ENCODE data around the gene AQP5.

The AQP5 gene

DNA sequence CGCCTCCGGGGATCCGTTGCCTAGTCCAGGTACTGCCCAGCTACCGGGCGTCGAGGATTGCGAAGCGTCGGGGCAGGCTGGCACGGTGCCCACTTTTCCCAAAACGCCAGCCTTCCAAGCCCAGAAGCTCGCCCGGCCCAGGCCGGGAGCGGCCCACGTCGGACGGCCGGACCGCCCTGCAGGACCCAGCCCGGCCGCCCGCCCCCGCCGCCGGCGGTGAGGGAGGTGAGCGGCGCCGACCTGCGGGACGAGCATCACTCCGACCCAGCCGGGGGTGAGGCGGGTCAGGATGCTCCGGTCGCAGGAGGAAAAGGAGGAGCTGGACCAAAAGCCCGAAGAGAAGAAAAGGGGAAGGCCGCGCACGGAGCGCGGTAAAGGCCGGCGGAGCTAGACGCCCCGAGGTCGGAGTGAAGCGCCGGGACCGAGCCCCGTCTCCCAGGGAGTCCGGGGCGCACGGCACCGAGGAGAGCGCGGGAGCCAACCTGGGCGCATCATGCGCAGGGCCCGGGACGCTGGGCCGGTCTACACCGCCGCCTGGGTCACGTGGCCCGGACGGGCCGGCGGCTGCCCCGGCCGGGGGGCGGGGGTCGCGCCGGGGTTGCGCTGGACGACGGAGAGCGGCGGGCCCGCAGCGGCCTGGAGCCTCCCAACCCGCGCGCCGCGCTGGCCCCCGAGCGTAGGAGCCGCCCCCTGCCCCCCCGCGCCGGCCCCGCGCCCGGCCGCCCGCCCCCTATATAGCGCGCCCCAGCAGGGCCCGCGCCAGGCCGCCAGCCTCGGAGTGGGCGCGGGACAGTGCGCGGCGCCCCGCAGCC lies at the start of gene AQP5:
Gene AQP5 (plus strand): TSS at position 762 of the 812 bp plus-strand sequence. CDS start 146 bp downstream, outside the sequence.
- no peak for DNase-seq (ENCODE audit: low read depth in 2 of 3, low spot score in 1 of 3)

- DNase-seq (ENCODE audit: low read depth in 2 of 3, low spot score in 1 of 3): no peak
These were observed 49.1 kb upstream of the AQP5 start for GRCh38 chr12:49912345-49913255.

GRCh38 chr12:49916129-49916919 lies 45.3 kb upstream of the AQP5 start:
- no peak for DNase-seq (ENCODE audit: low read depth in 2 of 3, low spot score in 1 of 3)

DNA sequence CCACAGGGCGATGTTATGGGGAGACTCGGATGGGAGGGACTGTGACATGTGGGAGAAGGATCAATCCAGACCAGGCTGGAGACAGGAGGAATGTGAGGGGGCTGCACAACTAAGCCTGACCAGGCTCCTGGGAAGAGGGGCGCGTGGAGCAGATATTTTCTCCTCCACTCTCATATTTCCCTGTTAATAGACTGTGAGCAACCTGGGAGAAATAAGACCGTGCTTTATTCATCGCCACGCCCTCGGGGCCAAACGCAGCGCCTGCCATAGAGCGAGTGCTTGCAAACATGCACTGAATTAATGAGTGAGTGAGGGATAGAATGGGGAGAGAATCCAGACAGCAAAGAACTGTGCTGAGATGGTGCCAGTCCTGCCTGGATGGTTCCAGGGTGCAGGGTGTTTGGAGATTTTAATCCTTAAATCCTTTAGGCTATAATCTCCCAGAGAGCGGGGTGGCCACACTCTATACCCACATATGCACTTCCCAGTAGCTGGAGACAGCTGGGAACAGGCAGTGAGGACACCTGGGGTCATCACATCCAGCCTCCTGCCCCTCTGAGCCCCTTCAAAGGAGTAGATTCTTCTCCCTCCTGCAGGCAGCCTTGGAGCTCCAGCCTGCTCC lies 44.4 kb upstream of the AQP5 start:
- no peak for DNase-seq (ENCODE audit: low read depth in 2 of 3, low spot score in 1 of 3)

- no peak for DNase-seq (ENCODE audit: low read depth in 2 of 3, low spot score in 1 of 3)
These were observed 43.9 kb upstream of the AQP5 start for GRCh38 chr12:49917788-49918173.

DNA sequence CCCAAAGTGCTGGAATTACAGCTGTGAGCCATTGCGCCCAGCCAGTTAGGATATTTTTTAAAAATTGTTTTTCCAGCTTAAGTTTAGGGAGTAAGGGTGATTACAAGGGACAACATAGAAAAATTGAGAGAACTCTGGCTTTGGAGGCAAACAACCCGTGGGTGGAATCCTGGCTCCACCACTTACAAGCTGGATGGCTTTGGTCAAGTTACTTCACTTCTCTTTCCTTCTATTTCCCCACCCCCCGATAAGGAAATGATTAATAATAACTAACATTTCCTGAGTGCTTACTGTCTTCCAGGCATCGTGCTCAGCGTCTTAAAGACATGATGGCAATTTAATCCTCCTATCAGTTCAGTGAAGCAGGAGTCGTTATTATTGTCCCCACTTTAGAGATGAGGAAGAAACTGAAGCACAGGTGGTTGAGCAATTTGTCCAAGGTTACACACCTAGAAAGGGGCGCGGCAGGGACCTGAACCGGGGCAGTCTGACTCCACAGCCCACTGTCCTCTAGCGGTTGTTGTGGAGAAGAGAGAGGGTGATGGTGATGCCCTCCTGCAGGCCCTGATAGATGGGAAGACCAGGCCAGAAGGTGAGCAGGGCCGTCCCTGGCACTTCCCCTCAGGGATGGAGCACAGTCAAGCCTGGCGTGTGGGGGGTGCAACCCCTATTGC lies 41.3 kb upstream of the AQP5 start:
- DNase-seq (ENCODE audit: low read depth in 2 of 3, low spot score in 1 of 3): no peak

- no peak for DNase-seq (ENCODE audit: low read depth in 2 of 3, low spot score in 1 of 3)
These were observed 40.8 kb upstream of the AQP5 start for GRCh38 chr12:49920915-49921286.

- DNase-seq (ENCODE audit: low read depth in 2 of 3, low spot score in 1 of 3): no peak
These were observed 40.4 kb upstream of the AQP5 start for GRCh38 chr12:49921299-49921698.

- DNase-seq (ENCODE audit: low read depth in 2 of 3, low spot score in 1 of 3): no peak
These were observed 39.7 kb upstream of the AQP5 start for GRCh38 chr12:49921936-49922335.

- DNase-seq (ENCODE audit: low read depth in 2 of 3, low spot score in 1 of 3): no peak
These were observed 39.2 kb upstream of the AQP5 start for GRCh38 chr12:49922349-49923034.

DNA sequence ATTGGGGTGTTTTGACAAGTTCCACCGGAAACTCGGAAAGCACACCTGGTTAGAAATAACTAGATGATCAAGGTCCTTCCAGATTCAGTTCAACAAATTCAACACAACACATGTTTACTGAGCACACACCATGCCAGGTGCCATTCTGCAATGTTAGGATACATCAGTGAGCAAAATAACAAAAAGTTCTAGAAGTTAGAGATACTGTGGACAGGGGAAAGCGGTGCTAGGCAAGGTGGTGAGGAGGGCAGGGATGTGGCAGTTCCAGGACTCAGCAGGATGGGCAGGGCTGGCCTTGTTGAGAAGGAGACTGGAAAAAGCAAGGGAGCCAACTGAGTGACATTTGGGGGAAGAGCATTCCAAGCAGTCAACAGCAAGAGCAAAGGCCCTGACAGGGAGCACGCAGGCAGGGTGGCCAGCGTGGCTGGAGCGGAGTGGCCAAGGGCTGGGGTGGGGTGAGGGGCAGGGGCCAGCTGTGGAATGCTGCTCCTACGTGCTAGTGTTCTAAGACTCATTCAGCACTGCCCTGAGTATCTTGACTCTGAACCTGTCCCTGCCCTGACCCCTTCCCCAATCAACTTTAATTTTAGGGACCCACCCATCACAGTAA lies 38.5 kb upstream of the AQP5 start:
- DNase-seq (ENCODE audit: low read depth in 2 of 3, low spot score in 1 of 3): no peak

DNA sequence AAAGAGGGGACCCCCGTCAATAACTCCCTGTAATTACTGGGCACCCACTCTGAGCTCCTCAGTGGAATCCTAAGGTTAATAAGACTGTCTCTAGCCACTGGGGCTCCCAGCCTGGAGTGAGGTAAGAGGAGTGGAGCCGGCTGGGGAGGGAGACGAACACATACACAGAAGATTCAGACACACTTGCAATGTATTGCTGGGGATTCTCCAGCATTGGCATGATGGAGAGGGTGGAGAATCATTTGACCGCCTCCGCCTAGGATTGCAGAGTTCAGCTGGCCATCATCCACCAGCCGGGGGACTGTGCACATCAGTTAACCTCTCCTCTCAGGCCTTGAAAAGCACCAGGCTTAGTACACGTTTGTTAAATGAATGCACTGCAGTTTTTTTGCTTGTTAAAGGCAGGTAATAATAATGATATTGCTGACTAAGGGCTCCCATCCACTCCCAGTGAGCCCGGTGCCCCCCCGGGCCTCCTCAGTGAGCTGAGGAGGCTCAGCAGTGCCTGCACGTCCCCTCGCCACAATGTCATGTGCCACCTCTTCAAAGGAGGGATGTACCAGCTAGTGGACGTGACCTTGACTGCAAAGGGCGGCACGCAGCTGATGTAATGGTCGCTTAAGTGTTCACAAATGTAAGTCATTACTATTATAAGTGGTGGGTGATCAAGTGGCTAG lies 37.7 kb upstream of the AQP5 start:
- no peak for DNase-seq (ENCODE audit: low read depth in 2 of 3, low spot score in 1 of 3)

GRCh38 chr12:49924628-49925246 lies 36.9 kb upstream of the AQP5 start:
- no peak for DNase-seq (ENCODE audit: low read depth in 2 of 3, low spot score in 1 of 3)

- DNase-seq (ENCODE audit: low read depth in 2 of 3, low spot score in 1 of 3): no peak
These were observed 36.1 kb upstream of the AQP5 start for GRCh38 chr12:49925433-49926204.

DNA sequence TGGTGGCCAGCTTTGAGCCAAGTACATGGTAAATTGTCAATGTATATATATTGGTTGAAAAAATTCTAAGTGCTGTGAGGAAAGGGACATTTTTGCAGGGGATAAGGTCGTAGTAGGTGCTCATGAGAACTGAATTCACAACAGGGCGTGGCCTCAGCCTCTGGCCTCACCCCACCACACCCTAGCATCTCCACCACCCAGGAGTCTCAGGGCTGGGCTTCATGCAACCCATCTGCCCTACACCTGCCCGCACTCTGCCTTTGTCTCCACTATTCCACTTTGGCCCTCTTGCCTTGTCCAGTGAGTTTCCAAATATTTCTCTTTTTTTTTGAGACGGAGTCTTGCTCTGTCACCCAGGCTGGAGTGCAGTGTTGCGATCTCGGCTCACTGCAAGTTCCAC lies 33.2 kb upstream of the AQP5 start:
- DNase-seq (ENCODE audit: low read depth in 2 of 3, low spot score in 1 of 3): no peak

GRCh38 chr12:49929581-49929980 lies 32.1 kb upstream of the AQP5 start:
- no peak for DNase-seq (ENCODE audit: low read depth in 2 of 3, low spot score in 1 of 3)

- no peak for DNase-seq (ENCODE audit: low read depth in 2 of 3, low spot score in 1 of 3)
These were observed 31.0 kb upstream of the AQP5 start for GRCh38 chr12:49930515-49931288.
